Breast epithelium (tissue), 3 donors: ENCODE measurements around the gene ECPAS.

Experiments used
- POLR2A ChIP-seq: fragments of 450-650 bp; IDR thresholded peaks from one replicate; pipeline ENCODE4 v1.6.1; 2016; ENCODE audit warnings: antibody characterized with exemption, mild to moderate bottlenecking, moderate library complexity
- POLR2AphosphoS5 ChIP-seq, 3 donors: sonication (generic); formaldehyde crosslinking; IDR thresholded peaks; one replicate each; pipeline ENCODE4 v1.6.1; 2017; ENCODE audit warnings: antibody characterized with exemption in 3 of 3
- TF ChIP-seq, protein P1 (sequence below), 3 donors: fragments of 450-650 bp; IDR thresholded peaks; one replicate each; pipeline ENCODE4 v1.5.1; 2016 to 2017; ENCODE audit warnings: antibody characterized with exemption in 3 of 3, mild to moderate bottlenecking in 3 of 3, moderate library complexity in 3 of 3

DNA sequence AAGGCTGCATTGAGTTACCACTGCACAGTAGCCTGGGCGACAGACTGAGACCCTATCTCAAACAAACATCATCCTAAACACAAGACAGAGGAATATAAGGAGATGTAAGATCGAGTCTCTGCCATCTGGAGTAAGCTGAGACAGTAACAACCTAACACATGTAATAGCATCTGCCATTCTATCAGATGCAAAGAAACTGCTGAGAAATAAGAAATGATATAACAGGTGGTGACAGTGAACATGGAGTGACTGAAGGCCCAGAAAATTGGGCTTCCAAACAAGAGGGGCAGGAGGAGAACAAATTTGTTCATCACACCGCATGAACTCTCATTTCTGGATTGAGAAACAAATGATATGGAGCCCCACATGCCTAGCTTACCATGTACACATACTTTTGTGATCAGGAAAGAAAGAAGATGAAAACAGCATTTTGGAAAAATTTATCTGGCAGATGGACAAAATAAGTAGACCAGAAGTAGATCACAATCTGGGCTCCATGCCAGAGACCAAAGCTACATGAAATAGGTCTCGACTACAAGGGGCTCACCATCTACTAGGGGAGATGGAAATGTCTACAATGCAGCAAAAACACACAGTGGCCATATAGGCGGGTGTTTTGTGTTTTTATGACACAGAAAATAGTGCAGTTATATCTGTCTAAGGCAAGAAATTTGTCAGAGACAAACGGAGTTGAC is 45.5 kb downstream of the ECPAS start:
- TF ChIP-seq, protein P1, sequence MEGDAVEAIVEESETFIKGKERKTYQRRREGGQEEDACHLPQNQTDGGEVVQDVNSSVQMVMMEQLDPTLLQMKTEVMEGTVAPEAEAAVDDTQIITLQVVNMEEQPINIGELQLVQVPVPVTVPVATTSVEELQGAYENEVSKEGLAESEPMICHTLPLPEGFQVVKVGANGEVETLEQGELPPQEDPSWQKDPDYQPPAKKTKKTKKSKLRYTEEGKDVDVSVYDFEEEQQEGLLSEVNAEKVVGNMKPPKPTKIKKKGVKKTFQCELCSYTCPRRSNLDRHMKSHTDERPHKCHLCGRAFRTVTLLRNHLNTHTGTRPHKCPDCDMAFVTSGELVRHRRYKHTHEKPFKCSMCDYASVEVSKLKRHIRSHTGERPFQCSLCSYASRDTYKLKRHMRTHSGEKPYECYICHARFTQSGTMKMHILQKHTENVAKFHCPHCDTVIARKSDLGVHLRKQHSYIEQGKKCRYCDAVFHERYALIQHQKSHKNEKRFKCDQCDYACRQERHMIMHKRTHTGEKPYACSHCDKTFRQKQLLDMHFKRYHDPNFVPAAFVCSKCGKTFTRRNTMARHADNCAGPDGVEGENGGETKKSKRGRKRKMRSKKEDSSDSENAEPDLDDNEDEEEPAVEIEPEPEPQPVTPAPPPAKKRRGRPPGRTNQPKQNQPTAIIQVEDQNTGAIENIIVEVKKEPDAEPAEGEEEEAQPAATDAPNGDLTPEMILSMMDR (IDR thresholded peaks at IDR 0.05), result no peak
- no peak for TF ChIP-seq POLR2AphosphoS5 (IDR thresholded peaks at IDR 0.05)
- no peak for TF ChIP-seq POLR2A
